Vagina (tissue), 2 donors: ENCODE data around the gene ELFN2. TPM values are rescaled to one million over a fixed set of nuclear protein-coding genes. Genes with fewer than 3 reads are reported as not detected.
"Not testable (repeated sequence)": the region's sequence is repeated elsewhere in the genome, so short reads cannot be mapped to it uniquely, and the experiment has no call there.

Experiments used
- DNase-seq, 2 donors: peaks; one replicate each; pipeline ENCODE4 v3.0.0-alpha.2; 2017; ENCODE audit errors: extremely low spot score in 2 of 2
- H3K27ac ChIP-seq: fragments of 200-600 bp; sonication (generic); one replicate; pipeline ENCODE4 v1.5.1; 2019
- H3K27me3 ChIP-seq: fragments of 200-600 bp; sonication (generic); one replicate; pipeline ENCODE4 v1.5.1; 2019
- H3K36me3 ChIP-seq, 2 donors: fragments of 200-600 bp; sonication (generic); one replicate each; pipeline ENCODE4 v1.5.1; 2017 to 2019
- H3K4me1 ChIP-seq: fragments of 200-600 bp; sonication (generic); one replicate; pipeline ENCODE4 v1.5.1; 2019
- H3K4me3 ChIP-seq, 2 donors: fragments of 200-600 bp; sonication (generic); 1 replicate in 1 of 2; 2 replicates in 1 of 2; pipeline ENCODE4 v1.5.1; 2016 to 2019
- H3K9me3 ChIP-seq: fragments of 200-600 bp; sonication (generic); one replicate; pipeline ENCODE4 v1.5.1; 2019
- POLR2A ChIP-seq, 2 donors: fragments of 450-650 bp; IDR thresholded peaks; one replicate each; pipeline ENCODE4 v1.6.1; 2017; ENCODE audit warnings: antibody characterized with exemption in 2 of 2, mild to moderate bottlenecking in 2 of 2, moderate library complexity in 2 of 2
- POLR2AphosphoS5 ChIP-seq, 2 donors: sonication (generic); formaldehyde crosslinking; IDR thresholded peaks; one replicate each; pipeline ENCODE4 v1.9.0; 2017; ENCODE audit warnings: antibody characterized with exemption in 2 of 2, mild to moderate bottlenecking in 2 of 2, low read depth in 1 of 2; ENCODE audit not compliant: insufficient read depth in 1 of 2
- intact Hi-C: fragments of 100-400 bp; cut with DNase I; formaldehyde crosslinking; loops from one replicate; pipeline ENCODE4 v1.15.1; 2023
- total RNA-seq: library from RNA; depleted of rRNA; stranded (reverse); fragments of >200 nt; gene quantifications from one replicate; pipeline ENCODE4 v1.2.3, GENCODE V29; 2016
- TF ChIP-seq, protein P1 (sequence below), 3 experiments: fragments of 450-650 bp in 2 of 3; fragments of 200-600 bp in 1 of 3; sonication (generic) in 1 of 3; IDR thresholded peaks; one replicate each; pipeline ENCODE4 v1.5.1; 2017 to 2019; ENCODE audit warnings: antibody characterized with exemption in 3 of 3, mild to moderate bottlenecking in 2 of 3, moderate library complexity in 2 of 3

ELFN2 gene
- total RNA-seq, 1 donor from 2014 or later, result not detected

DNA sequence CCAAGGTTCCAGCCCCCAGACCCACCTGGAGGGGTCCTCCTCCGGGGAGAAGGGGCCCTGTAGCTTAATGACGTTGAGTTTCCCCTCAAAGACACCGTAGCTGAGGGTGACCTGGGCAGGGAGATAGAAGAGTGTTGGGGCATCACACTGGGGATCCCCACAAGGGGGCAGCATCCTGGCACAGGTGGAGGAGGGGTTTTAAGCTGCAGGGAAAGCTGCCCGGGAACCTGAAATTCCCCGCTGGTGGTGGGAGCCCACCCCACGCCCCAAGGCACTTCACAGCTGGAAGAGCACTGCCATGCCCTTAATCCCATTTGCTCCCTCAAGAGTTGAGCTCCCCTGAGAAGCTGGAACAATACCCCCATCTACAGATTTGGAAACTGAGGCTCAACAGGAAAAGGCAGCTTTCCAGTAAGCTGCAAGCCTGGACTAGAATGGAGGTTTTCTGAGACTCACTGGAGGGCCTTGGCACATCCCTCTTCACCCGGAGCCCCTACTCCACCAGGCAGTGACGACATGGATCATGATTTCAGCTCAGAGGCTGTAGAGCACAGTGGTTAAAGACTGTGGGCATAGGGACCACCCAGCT, 45.2 kb upstream of the ELFN2 start:
- Histone ChIP-seq H3K9me3 (no peaks in the 10 kb centered on the region), H3K4me3 (no peak overlapping the region), H3K27ac (no peak overlapping the region), H3K27me3 (no peaks in the 10 kb centered on the region), H3K36me3 (no peaks in the 10 kb centered on the region), H3K4me1 (no peaks in the 10 kb centered on the region)
- no peak for DNase-seq
- intact Hi-C loops, result no loop called here
- TF ChIP-seq POLR2AphosphoS5 (IDR thresholded peaks at IDR 0.05; ENCODE audit: insufficient read depth in 1 of 2, low read depth in 1 of 2) (no peak), POLR2A (IDR thresholded peaks at IDR 0.05) (no peak)
- TF ChIP-seq, protein P1, sequence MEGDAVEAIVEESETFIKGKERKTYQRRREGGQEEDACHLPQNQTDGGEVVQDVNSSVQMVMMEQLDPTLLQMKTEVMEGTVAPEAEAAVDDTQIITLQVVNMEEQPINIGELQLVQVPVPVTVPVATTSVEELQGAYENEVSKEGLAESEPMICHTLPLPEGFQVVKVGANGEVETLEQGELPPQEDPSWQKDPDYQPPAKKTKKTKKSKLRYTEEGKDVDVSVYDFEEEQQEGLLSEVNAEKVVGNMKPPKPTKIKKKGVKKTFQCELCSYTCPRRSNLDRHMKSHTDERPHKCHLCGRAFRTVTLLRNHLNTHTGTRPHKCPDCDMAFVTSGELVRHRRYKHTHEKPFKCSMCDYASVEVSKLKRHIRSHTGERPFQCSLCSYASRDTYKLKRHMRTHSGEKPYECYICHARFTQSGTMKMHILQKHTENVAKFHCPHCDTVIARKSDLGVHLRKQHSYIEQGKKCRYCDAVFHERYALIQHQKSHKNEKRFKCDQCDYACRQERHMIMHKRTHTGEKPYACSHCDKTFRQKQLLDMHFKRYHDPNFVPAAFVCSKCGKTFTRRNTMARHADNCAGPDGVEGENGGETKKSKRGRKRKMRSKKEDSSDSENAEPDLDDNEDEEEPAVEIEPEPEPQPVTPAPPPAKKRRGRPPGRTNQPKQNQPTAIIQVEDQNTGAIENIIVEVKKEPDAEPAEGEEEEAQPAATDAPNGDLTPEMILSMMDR (IDR thresholded peaks at IDR 0.05), result no peak

DNA sequence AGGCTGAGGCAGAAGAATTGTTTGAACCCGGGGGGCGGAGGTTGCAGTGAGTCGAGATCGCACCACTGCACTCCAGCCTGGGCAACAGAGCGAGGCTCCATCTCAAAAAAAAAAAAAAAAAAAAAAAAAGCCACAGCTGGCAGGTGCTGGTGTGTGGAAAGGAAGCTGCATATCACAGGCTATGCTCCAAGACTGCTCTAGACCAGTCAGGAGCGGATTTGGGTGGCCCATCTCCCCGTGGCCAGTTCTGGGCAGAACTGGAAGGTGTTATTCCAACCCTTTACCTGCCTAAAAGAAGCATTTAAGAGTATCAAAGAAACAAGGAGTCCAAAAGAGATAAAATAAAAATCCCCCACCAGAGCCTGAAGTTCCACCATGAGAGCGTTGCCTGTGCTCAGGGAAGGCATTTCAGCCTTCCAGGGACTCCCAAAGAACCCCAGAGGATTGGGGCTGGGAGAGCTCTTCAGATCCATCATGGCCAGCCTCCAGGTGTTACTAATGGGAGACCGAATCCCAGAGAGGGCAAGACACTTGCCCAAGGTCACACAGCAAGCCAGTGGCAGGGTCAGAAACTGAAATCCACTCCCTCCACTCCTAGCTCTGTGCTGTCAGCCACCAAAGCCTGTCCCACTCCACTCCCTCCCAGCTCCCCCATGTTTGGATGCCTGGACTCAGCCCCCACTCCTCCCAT, 44.6 kb upstream of the ELFN2 start:
- TF ChIP-seq, protein P1 (IDR thresholded peaks at IDR 0.05), result no peak
- TF ChIP-seq POLR2A (IDR thresholded peaks at IDR 0.05) (no peak), POLR2AphosphoS5 (IDR thresholded peaks at IDR 0.05; ENCODE audit: insufficient read depth in 1 of 2, low read depth in 1 of 2) (no peak)
- Histone ChIP-seq H3K9me3 (no peaks in the 10 kb centered on the region), H3K4me1 (no peaks in the 10 kb centered on the region), H3K36me3 (no peaks in the 10 kb centered on the region), H3K27ac (no peak overlapping the region), H3K4me3 (no peak overlapping the region), H3K27me3 (no peaks in the 10 kb centered on the region)
- intact Hi-C loops, result no loop called here
- no peak for DNase-seq

DNA sequence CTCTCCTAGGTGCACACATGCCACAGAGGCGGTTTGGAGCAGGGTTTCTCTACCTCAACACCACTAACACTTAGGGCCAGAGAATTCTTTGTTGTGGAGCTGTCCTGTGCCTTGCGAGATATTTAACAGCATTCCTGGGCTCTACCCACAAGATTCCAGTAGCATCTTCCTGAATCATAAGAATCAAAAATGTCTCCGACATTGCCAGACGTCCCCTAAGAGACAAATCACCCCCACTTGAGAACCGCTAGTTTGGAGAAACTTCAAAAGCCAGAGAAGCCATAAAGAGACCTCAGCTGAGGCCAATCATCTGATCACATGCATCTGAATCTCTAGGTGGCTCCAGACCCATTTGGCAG, 42.8 kb upstream of the ELFN2 start:
- no peaks in the 10 kb centered on the region for H3K36me3 ChIP-seq
- H3K4me3 ChIP-seq, result no peak overlapping the region
- no peak overlapping the region for H3K27ac ChIP-seq
- intact Hi-C loops, result no loop called here
- no peaks in the 10 kb centered on the region for H3K9me3 ChIP-seq
- H3K27me3 ChIP-seq, result no peaks in the 10 kb centered on the region
- H3K4me1 ChIP-seq, result no peaks in the 10 kb centered on the region
- DNase-seq, result no peak
- TF ChIP-seq POLR2AphosphoS5 (IDR thresholded peaks at IDR 0.05; ENCODE audit: insufficient read depth in 1 of 2, low read depth in 1 of 2), result no peak
- no peak for TF ChIP-seq POLR2A (IDR thresholded peaks at IDR 0.05)
- TF ChIP-seq, protein P1 (IDR thresholded peaks at IDR 0.05), result no peak

DNA sequence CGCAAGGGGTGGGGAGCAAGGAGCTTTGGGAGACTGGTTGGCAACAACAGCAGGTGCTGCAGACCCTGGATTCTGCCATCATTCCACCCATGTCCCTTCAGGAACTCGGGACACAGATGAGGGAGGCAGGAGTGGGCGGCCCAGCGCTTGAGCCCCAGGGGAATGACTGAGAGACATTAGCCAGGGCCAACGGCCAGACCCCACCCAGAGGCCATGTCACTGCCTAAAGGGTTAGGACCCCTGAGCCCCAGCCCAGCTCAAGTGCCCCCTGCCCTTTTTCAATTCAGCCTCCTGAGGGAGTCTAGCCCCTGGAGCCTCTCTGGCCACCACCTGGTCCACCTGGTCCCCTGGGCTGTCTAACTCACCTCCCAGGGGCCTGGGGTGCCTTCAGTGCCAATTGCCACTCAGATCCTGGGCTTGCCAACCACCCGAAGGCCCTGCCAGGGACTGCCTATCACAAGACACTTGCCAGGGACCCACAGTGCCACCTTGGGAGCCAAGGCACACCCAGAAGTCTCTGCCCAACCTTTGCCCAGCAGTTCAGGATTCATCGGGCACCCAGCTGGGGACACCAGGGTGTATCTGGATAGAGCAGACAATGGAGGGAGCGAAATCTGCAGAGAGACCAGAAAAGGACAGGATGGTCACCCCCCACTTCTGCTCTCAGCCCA, 42.3 kb upstream of the ELFN2 start:
- no peaks in the 10 kb centered on the region for H3K27me3 ChIP-seq
- DNase-seq, result no peak
- intact Hi-C loops, result no loop called here

DNA sequence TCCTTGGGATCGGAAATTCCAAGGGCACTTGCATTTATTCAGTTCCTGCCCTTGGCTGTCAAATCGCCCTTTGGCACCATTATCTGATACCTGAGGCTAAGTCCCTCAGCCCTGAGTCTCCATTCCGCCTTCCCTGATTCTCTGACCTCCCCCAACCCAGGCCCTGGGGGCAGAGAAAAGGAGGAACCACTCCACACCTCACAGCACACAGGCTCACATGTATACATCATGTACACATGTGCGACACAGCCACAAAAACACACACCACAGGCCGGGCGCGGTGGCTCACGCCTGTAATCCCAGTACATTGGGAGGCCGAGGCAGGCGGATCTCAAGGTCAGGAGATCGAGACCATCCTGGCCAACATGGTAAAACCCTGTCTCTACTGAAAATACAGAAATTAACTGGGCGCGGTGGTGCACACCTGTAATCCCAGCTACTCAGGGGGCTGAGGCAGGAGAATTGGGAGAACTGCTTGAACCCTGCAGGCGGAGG, 41.0 kb upstream of the ELFN2 start:
- H3K27ac ChIP-seq, intact Hi-C loops, H3K4me3 ChIP-seq, DNase-seq, H3K4me1 ChIP-seq, H3K27me3 ChIP-seq, H3K9me3 ChIP-seq, H3K36me3 ChIP-seq: not testable (repeated sequence)

More for the DNA sequence above, 42.3 kb upstream of the ELFN2 start:
- no peak overlapping the region for H3K27ac ChIP-seq
- H3K4me3 ChIP-seq, result no peak overlapping the region
- TF ChIP-seq POLR2A (IDR thresholded peaks at IDR 0.05) (no peak), POLR2AphosphoS5 (IDR thresholded peaks at IDR 0.05; ENCODE audit: insufficient read depth in 1 of 2, low read depth in 1 of 2) (no peak)
- TF ChIP-seq, protein P1 (IDR thresholded peaks at IDR 0.05), result no peak
- no peaks in the 10 kb centered on the region for H3K36me3 ChIP-seq
- no peaks in the 10 kb centered on the region for H3K4me1 ChIP-seq
- no peaks in the 10 kb centered on the region for H3K9me3 ChIP-seq
